Muscle layer of colon (tissue), 2 donors: ENCODE results near the gene FASTK.

Experiments
- H3K27ac ChIP-seq: one replicate; pipeline ENCODE4 v1.7.0; 2013; ENCODE audit warnings: low read depth, mild to moderate bottlenecking, low read length, moderate library complexity
- H3K27me3 ChIP-seq, 2 donors: one replicate each; pipeline ENCODE4 v1.7.0; 2013; ENCODE audit warnings: low read length in 2 of 2, mild to moderate bottlenecking in 2 of 2; ENCODE audit not compliant: insufficient read depth in 2 of 2, control insufficient read depth in 1 of 2
- H3K36me3 ChIP-seq: one replicate; pipeline ENCODE4 v1.7.0; 2013; ENCODE audit warnings: mild to moderate bottlenecking, low read length; ENCODE audit not compliant: insufficient read depth
- H3K4me1 ChIP-seq: one replicate; pipeline ENCODE4 v1.7.0; 2013; ENCODE audit warnings: mild to moderate bottlenecking, low read length; ENCODE audit not compliant: insufficient read depth
- H3K4me3 ChIP-seq, 2 donors: one replicate each; pipeline ENCODE4 v1.7.0; 2013; ENCODE audit warnings: low read length in 2 of 2, low read depth in 1 of 2, mild to moderate bottlenecking in 1 of 2, moderate library complexity in 1 of 2
- H3K9ac ChIP-seq: one replicate; pipeline ENCODE4 v1.7.0; 2013; ENCODE audit warnings: low read length
- H3K9me3 ChIP-seq: one replicate; pipeline ENCODE4 v1.7.0; 2013; ENCODE audit warnings: mild to moderate bottlenecking, low read length
- donor health status: abdominal sarcoma.
- donor health status: Adenocarcinoma of cecum.

FASTK gene

GRCh38 chr7:151057506-151057988, 23.1 kb downstream of the FASTK start, which contains the start of gene CDK5:
TSS of gene CDK5 (minus strand) at chr7:151057897. CDS start at chr7:151057848, 49 bp downstream.
- H3K9ac ChIP-seq, result peak within 1 kb of the TSS; percentile 88
- peak within 1 kb of the TSS; percentile 97 for H3K27ac ChIP-seq
- no peaks in the 10 kb centered on the region for H3K27me3 ChIP-seq
- H3K9me3 ChIP-seq, result no peaks in the 10 kb centered on the region
- H3K4me1 ChIP-seq, result peaks cover 42% of the 10 kb centered on the region
- no peaks in the 10 kb centered on the region for H3K36me3 ChIP-seq
- H3K4me3 ChIP-seq, result peak within 1 kb of the TSS; percentile 44 to 97

GRCh38 chr7:151056666-151057505, 23.7 kb downstream of the FASTK start:
- H3K36me3 ChIP-seq, result no peaks in the 10 kb centered on the region
- H3K9ac ChIP-seq, result peak overlapping the region; percentile 17
- H3K4me3 ChIP-seq, result peak overlapping the region; percentile 44 to 97
- H3K27me3 ChIP-seq, result no peaks in the 10 kb centered on the region
- no peaks in the 10 kb centered on the region for H3K9me3 ChIP-seq
- peak overlapping the region; percentile 97 for H3K27ac ChIP-seq
- peaks cover 35% of the 10 kb centered on the region for H3K4me1 ChIP-seq

GRCh38 chr7:151056283-151056665, 24.3 kb downstream of the FASTK start:
- H3K4me1 ChIP-seq, result peaks cover 29% of the 10 kb centered on the region
- no peak overlapping the region for H3K27ac ChIP-seq
- no peaks in the 10 kb centered on the region for H3K36me3 ChIP-seq
- no peak overlapping the region for H3K9ac ChIP-seq
- H3K27me3 ChIP-seq, result no peaks in the 10 kb centered on the region
- no peak overlapping the region for H3K4me3 ChIP-seq
- H3K9me3 ChIP-seq, result no peaks in the 10 kb centered on the region

GRCh38 chr7:151053751-151054150, 26.9 kb downstream of the FASTK start:
- Histone ChIP-seq H3K27ac (no peak overlapping the region), H3K27me3 (peaks cover 0 to 6% of the 10 kb centered on the region in 2 donors), H3K9ac (no peak overlapping the region), H3K36me3 (no peaks in the 10 kb centered on the region), H3K4me1 (peaks cover 16% of the 10 kb centered on the region), H3K9me3 (no peaks in the 10 kb centered on the region), H3K4me3 (no peak overlapping the region)

GRCh38 chr7:151053096-151053495, 27.5 kb downstream of the FASTK start:
- Histone ChIP-seq H3K27me3 (peaks cover 0 to 6% of the 10 kb centered on the region in 2 donors), H3K9me3 (no peaks in the 10 kb centered on the region), H3K27ac (no peak overlapping the region), H3K4me1 (peaks cover 10% of the 10 kb centered on the region), H3K9ac (no peak overlapping the region), H3K36me3 (no peaks in the 10 kb centered on the region), H3K4me3 (no peak overlapping the region)

- Histone ChIP-seq H3K27ac (no peak overlapping the region), H3K4me1 (peaks cover 10% of the 10 kb centered on the region), H3K9me3 (no peaks in the 10 kb centered on the region), H3K9ac (no peak overlapping the region), H3K36me3 (no peaks in the 10 kb centered on the region), H3K27me3 (peaks cover 0 to 6% of the 10 kb centered on the region in 2 donors), H3K4me3 (no peak overlapping the region)
Measured at GRCh38 chr7:151051108-151051507, 29.5 kb downstream of the FASTK start.

- Histone ChIP-seq H3K4me1 (peaks cover 10% of the 10 kb centered on the region), H3K9ac (no peak overlapping the region), H3K4me3 (no peak overlapping the region), H3K9me3 (no peaks in the 10 kb centered on the region), H3K27ac (no peak overlapping the region), H3K36me3 (peaks cover 9% of the 10 kb centered on the region), H3K27me3 (peaks cover 0 to 6% of the 10 kb centered on the region in 2 donors)
Measured at GRCh38 chr7:151048911-151049463, 31.6 kb downstream of the FASTK start.

- Histone ChIP-seq H3K9ac (no peak within 1 kb of the TSS), H3K4me3 (no peak within 1 kb of the TSS), H3K4me1 (peaks cover 10% of the 10 kb centered on the region), H3K9me3 (no peaks in the 10 kb centered on the region), H3K27ac (no peak within 1 kb of the TSS), H3K36me3 (peaks cover 10% of the 10 kb centered on the region), H3K27me3 (peaks cover 0 to 6% of the 10 kb centered on the region in 2 donors)
Measured at GRCh38 chr7:151047976-151048815, 32.4 kb downstream of the FASTK start, which contains the start of gene ASIC3. TSS of gene ASIC3 (plus strand) at chr7:151048531. CDS start at chr7:151048886, 355 bp downstream.

GRCh38 chr7:151046603-151047573, 33.7 kb downstream of the FASTK start:
- peaks cover 22% of the 10 kb centered on the region for H3K36me3 ChIP-seq
- no peak overlapping the region for H3K9ac ChIP-seq

GRCh38 chr7:151045967-151046366, 34.6 kb downstream of the FASTK start:
- Histone ChIP-seq H3K27me3 (peaks cover 0 to 6% of the 10 kb centered on the region in 2 donors), H3K4me3 (no peak overlapping the region), H3K27ac (no peak overlapping the region), H3K9ac (no peak overlapping the region), H3K4me1 (peaks cover 10% of the 10 kb centered on the region), H3K36me3 (peaks cover 26% of the 10 kb centered on the region), H3K9me3 (no peaks in the 10 kb centered on the region)

More at GRCh38 chr7:151046603-151047573, 33.7 kb downstream of the FASTK start:
- Histone ChIP-seq H3K27me3 (peaks cover 0 to 6% of the 10 kb centered on the region in 2 donors), H3K27ac (no peak overlapping the region), H3K4me3 (no peak overlapping the region), H3K4me1 (peaks cover 10% of the 10 kb centered on the region), H3K9me3 (no peaks in the 10 kb centered on the region)
